H9 (cell line): Measurements from ENCODE around the gene CMSS1. TPM values are rescaled to one million over a fixed set of nuclear protein-coding genes. Genes with fewer than 3 reads are reported as not detected.

Experiments used
- DNase-seq: peaks from one replicate; pipeline ENCODE4 v3.0.0-alpha.2; 2017
- H2AFZ ChIP-seq: one replicate; pipeline ENCODE4 v1.6.1; 2013; ENCODE audit warnings: mild to moderate bottlenecking, low read length, control low read depth, moderate library complexity
- H2AK5ac ChIP-seq: 2 replicates; pipeline ENCODE4 v1.6.1; 2013; ENCODE audit warnings: low read length, control low read depth, mixed read lengths; ENCODE audit not compliant: insufficient read length
- H2BK120ac ChIP-seq: one replicate; pipeline ENCODE4 v1.6.1; 2013; ENCODE audit warnings: low read depth, mild to moderate bottlenecking, low read length, control low read depth, inconsistent platforms; ENCODE audit not compliant: poor library complexity, severe bottlenecking
- H2BK12ac ChIP-seq: 2 replicates; pipeline ENCODE4 v1.6.1; 2013; ENCODE audit warnings: low read length, control low read depth, mixed read lengths, low read depth; ENCODE audit not compliant: insufficient read length
- H2BK15ac ChIP-seq: 2 replicates; pipeline ENCODE4 v1.6.1; 2013; ENCODE audit warnings: low read depth, low read length, control low read depth
- H2BK20ac ChIP-seq: one replicate; pipeline ENCODE4 v1.6.1; 2013; ENCODE audit warnings: low read depth, mild to moderate bottlenecking, low read length, control low read depth, inconsistent platforms; ENCODE audit not compliant: poor library complexity, severe bottlenecking
- H2BK5ac ChIP-seq: 2 replicates; pipeline ENCODE4 v1.6.1; 2013; ENCODE audit warnings: low read length, control low read depth, mixed read lengths; ENCODE audit not compliant: insufficient read length
- H3K14ac ChIP-seq: 2 replicates; pipeline ENCODE4 v1.6.1; 2013; ENCODE audit warnings: low read length, control low read depth; ENCODE audit not compliant: insufficient read depth
- H3K18ac ChIP-seq: 2 replicates; pipeline ENCODE4 v1.6.1; 2013; ENCODE audit warnings: low read depth, mild to moderate bottlenecking, mixed read lengths, low read length, control low read depth; ENCODE audit not compliant: insufficient read length
- H3K23ac ChIP-seq: 2 replicates; pipeline ENCODE4 v1.6.1; 2013; ENCODE audit warnings: low read length, control low read depth, mixed read lengths, low read depth; ENCODE audit not compliant: insufficient read length
- H3K23me2 ChIP-seq: 2 replicates; pipeline ENCODE4 v1.6.1; 2013; ENCODE audit warnings: low read depth, mild to moderate bottlenecking, mixed read lengths, low read length, control low read depth; ENCODE audit not compliant: insufficient read length, poor library complexity, severe bottlenecking
- H3K27ac ChIP-seq: 2 replicates; pipeline ENCODE4 v1.5.1; 2013; ENCODE audit warnings: low read length, control low read depth, mixed read lengths, low read depth; ENCODE audit not compliant: insufficient read length
- H3K27me3 ChIP-seq: 2 replicates; pipeline ENCODE4 v1.6.1; 2013; ENCODE audit warnings: low read length, control low read depth, inconsistent platforms; ENCODE audit not compliant: insufficient read depth
- H3K4ac ChIP-seq: 2 replicates; pipeline ENCODE4 v1.6.1; 2013; ENCODE audit warnings: low read depth, mild to moderate bottlenecking, control low read depth, inconsistent platforms, low read length, moderate library complexity
- H3K4me1 ChIP-seq: 2 replicates; pipeline ENCODE4 v1.6.1; 2013; ENCODE audit warnings: low read length, control low read depth, inconsistent platforms; ENCODE audit not compliant: insufficient read depth
- H3K4me2 ChIP-seq: 2 replicates; pipeline ENCODE4 v1.6.1; 2013; ENCODE audit warnings: low read length, control low read depth, mixed read lengths; ENCODE audit not compliant: insufficient read length, insufficient read depth
- H3K56ac ChIP-seq: 2 replicates; pipeline ENCODE4 v1.6.1; 2013; ENCODE audit warnings: low read depth, mild to moderate bottlenecking, mixed read lengths, low read length, control low read depth; ENCODE audit not compliant: insufficient read length
- H3K79me1 ChIP-seq: 2 replicates; pipeline ENCODE4 v1.6.1; 2013; ENCODE audit warnings: low read depth, mild to moderate bottlenecking, moderate library complexity, low read length, control low read depth, inconsistent platforms; ENCODE audit not compliant: insufficient read depth, poor library complexity, severe bottlenecking
- H3K79me2 ChIP-seq: 2 replicates; pipeline ENCODE4 v1.6.1; 2013; ENCODE audit warnings: low read length, control low read depth, inconsistent platforms; ENCODE audit not compliant: insufficient read depth
- H3K9ac ChIP-seq: 2 replicates; pipeline ENCODE4 v1.6.1; 2013; ENCODE audit warnings: low read length, control low read depth, mixed read lengths; ENCODE audit not compliant: insufficient read length; ENCODE audit errors: extremely low read depth
- H3K9me3 ChIP-seq: one replicate; pipeline ENCODE4 v1.6.1; 2013; ENCODE audit warnings: low read depth, low read length, inconsistent platforms; ENCODE audit not compliant: control insufficient read depth
- H3T11ph ChIP-seq: one replicate; pipeline ENCODE4 v1.6.1; 2013; ENCODE audit warnings: mild to moderate bottlenecking, low read length, control low read depth, inconsistent platforms
- H4K20me1 ChIP-seq: one replicate; pipeline ENCODE4 v1.6.1; 2013; ENCODE audit not compliant: control insufficient read depth, insufficient read length, insufficient read depth
- H4K5ac ChIP-seq: 2 replicates; pipeline ENCODE4 v1.6.1; 2013; ENCODE audit warnings: low read depth, mild to moderate bottlenecking, mixed read lengths, low read length, control low read depth; ENCODE audit not compliant: insufficient read length
- H4K8ac ChIP-seq: replicated peaks from 2 replicates; pipeline ENCODE4 v1.6.1; 2013; ENCODE audit warnings: low read length, control low read depth, mixed read lengths, low read depth; ENCODE audit not compliant: insufficient read length
- H4K91ac ChIP-seq: 2 replicates; pipeline ENCODE4 v1.6.1; 2013; ENCODE audit warnings: low read depth, mild to moderate bottlenecking, moderate library complexity, mixed read lengths, low read length, control low read depth; ENCODE audit not compliant: insufficient read length
- H3K27ac Mint-ChIP-seq, 3 experiments: 2 replicates in 2 of 3; 3 replicates in 1 of 3; pipeline ENCODE4 v1.8.0; 2020 to 2021; ENCODE audit warnings: mixed read lengths in 3 of 3, mild to moderate bottlenecking in 1 of 3, moderate library complexity in 1 of 3
- H3K27me3 Mint-ChIP-seq: 2 replicates; pipeline ENCODE4 v1.8.0; 2021; ENCODE audit warnings: low read depth, mild to moderate bottlenecking, moderate library complexity, mixed read lengths
- H3K36me3 Mint-ChIP-seq, 3 experiments: 2 replicates in 2 of 3; 3 replicates in 1 of 3; pipeline ENCODE4 v1.8.0; 2020 to 2021; ENCODE audit warnings: low read depth in 3 of 3, mixed read lengths in 3 of 3; ENCODE audit not compliant: insufficient read depth in 1 of 3
- H3K4me1 Mint-ChIP-seq, 2 experiments: 2 replicates each; pipeline ENCODE4 v1.8.0; 2020; ENCODE audit warnings: mixed read lengths in 2 of 2
- H3K4me3 Mint-ChIP-seq, 2 experiments: 2 replicates in 1 of 2; 3 replicates in 1 of 2; pipeline ENCODE4 v1.8.0; 2020 to 2021; ENCODE audit warnings: mild to moderate bottlenecking in 2 of 2, mixed read lengths in 2 of 2, moderate library complexity in 1 of 2
- H3K9me3 Mint-ChIP-seq, 2 experiments: 2 replicates in 1 of 2; 3 replicates in 1 of 2; pipeline ENCODE4 v1.8.0; 2020; ENCODE audit warnings: mild to moderate bottlenecking in 2 of 2, mixed read lengths in 2 of 2, moderate library complexity in 1 of 2
- CTCF ChIP-seq: fragments of 200-600 bp; sonication (generic); conservative IDR thresholded peaks from 3 replicates; pipeline ENCODE4 v1.8.0; 2021; ENCODE audit warnings: antibody characterized with exemption, mild to moderate bottlenecking
- WGBS: extraction: QIAGEN DNeasy Blood & Tissue Kit; methylation state at CpG from one replicate; pipeline ENCODE4 v1.1.7; 2013; ENCODE audit warnings: missing lambda C conversion rate, low lambda C conversion rate, mixed read lengths; ENCODE audit not compliant: insufficient read length; ENCODE audit errors: extremely low coverage; 5-methylcytosine and 5-hydroxymethylcytosine counted together
- total RNA-seq: library from RNA; stranded (reverse); gene quantifications from 2 replicates; pipeline ENCODE4 v1.2.1, GENCODE V29; 2021

The CMSS1 gene
- total RNA-seq, 1 experiment from 2014 or later: 61.8 TPM

GRCh38 chr3:100159331-100160153, 341.9 kb downstream of the CMSS1 start:
- H3K27ac Mint-ChIP-seq: no peak overlapping the region
- H3K4me1 Mint-ChIP-seq: no peaks in the 10 kb centered on the region
- H3K9me3 Mint-ChIP-seq: peaks cover 16% of the 10 kb centered on the region in 2 experiments
- no peak for TF ChIP-seq CTCF
- Histone ChIP-seq H3K56ac (no peak overlapping the region), H2BK20ac (no peak overlapping the region), H4K20me1 (no peaks in the 10 kb centered on the region), H2AFZ (no peak overlapping the region), H2BK5ac (no peak overlapping the region), H2AK5ac (no peak overlapping the region), H3K27me3 (no peaks in the 10 kb centered on the region), H3T11ph (no peak overlapping the region), H3K79me2 (no peaks in the 10 kb centered on the region), H3K27ac (no peak overlapping the region), H3K9ac (no peak overlapping the region), H2BK120ac (no peak overlapping the region), H3K4me1 (no peaks in the 10 kb centered on the region), H3K79me1 (no peaks in the 10 kb centered on the region), H4K91ac (no peak overlapping the region), H3K23me2 (no peaks in the 10 kb centered on the region), H3K18ac (no peak overlapping the region), H3K9me3 (no peaks in the 10 kb centered on the region), H3K4ac (no peak overlapping the region), H4K8ac (no peak overlapping the region), H3K14ac (no peak overlapping the region), H2BK15ac (no peak overlapping the region), H3K23ac (no peak overlapping the region), H4K5ac (no peak overlapping the region), H3K4me2 (no peak overlapping the region), H2BK12ac (no peak overlapping the region)
- DNase-seq: no peak
- no peaks in the 10 kb centered on the region for H3K27me3 Mint-ChIP-seq
- WGBS: no CpG with 5 or more reads among the region's 4 CpGs
- peaks cover 16 to 19% (median 16%) of the 10 kb centered on the region in 3 experiments for H3K36me3 Mint-ChIP-seq
- no peak overlapping the region for H3K4me3 Mint-ChIP-seq
